H1 (cell line): Measurements from ENCODE around the gene FAN1. TPM values are rescaled to one million over a fixed set of nuclear protein-coding genes. Genes with fewer than 3 reads are reported as not detected.

Source experiments
- CTCF ChIA-PET: fragments of 300-600 bp; sonication (Branson Sonifier 250); formaldehyde crosslinking; loops from one replicate; lab custom pipeline; 2021; ENCODE audit not compliant: partially characterized antibody; lab: Charles Lee
- POLR2A ChIA-PET: fragments of 300-600 bp; sonication (Branson Sonifier 250); formaldehyde crosslinking; loops from one replicate; lab custom pipeline; 2021; ENCODE audit warnings: inconsistent platforms; ENCODE audit not compliant: partially characterized antibody; lab: Charles Lee
- DNase-seq, 2 experiments: peaks; one replicate each; pipeline versions ENCODE4 v3.0.0 to v3.0.0-alpha.2; 2010 to 2022; ENCODE audit warnings: low spot score in 2 of 2, low read depth in 1 of 2, mixed read lengths in 1 of 2
- FAIRE-seq: peaks from 2 replicates; lab custom pipeline; 2011; peaks lifted over from hg19 to GRCh38; lab: Jason Lieb, UNC
- H2AFZ ChIP-seq: 2 replicates; pipeline ENCODE4 v1.8.1; 2012; ENCODE audit warnings: low read length, inconsistent platforms
- H2AK5ac ChIP-seq: 2 replicates; pipeline ENCODE4 v1.6.1; 2013; ENCODE audit warnings: low read depth, low read length
- H2BK120ac ChIP-seq: replicated peaks from 2 replicates; pipeline ENCODE3; 2013; ENCODE audit warnings: low read depth, low read length, inconsistent platforms
- H2BK12ac ChIP-seq: 2 replicates; pipeline ENCODE4 v1.6.1; 2013; ENCODE audit warnings: low read depth, low read length
- H2BK15ac ChIP-seq: 2 replicates; pipeline ENCODE4 v1.6.1; 2013; ENCODE audit warnings: low read length
- H2BK20ac ChIP-seq: 2 replicates; pipeline ENCODE4 v1.6.1; 2013; ENCODE audit warnings: low read length
- H2BK5ac ChIP-seq: 2 replicates; pipeline ENCODE4 v1.6.1; 2013; ENCODE audit warnings: low read depth, low read length
- H3K14ac ChIP-seq: 2 replicates; pipeline ENCODE4 v1.6.1; 2013; ENCODE audit warnings: inconsistent platforms; ENCODE audit not compliant: insufficient read length
- H3K18ac ChIP-seq: 2 replicates; pipeline ENCODE4 v1.6.1; 2013; ENCODE audit warnings: low read length; ENCODE audit errors: extremely low read depth
- H3K23ac ChIP-seq: 2 replicates; pipeline ENCODE4 v1.6.1; 2013; ENCODE audit warnings: inconsistent platforms; ENCODE audit not compliant: insufficient read length
- H3K23me2 ChIP-seq: 2 replicates; pipeline ENCODE4 v1.6.1; 2013; ENCODE audit warnings: low read depth, low read length
- H3K27ac ChIP-seq: 2 replicates; pipeline ENCODE4 v1.6.1; 2011; ENCODE audit warnings: low read depth, low read length, inconsistent platforms
- H3K27me3 ChIP-seq, 4 experiments: replicated peaks in 1 of 4; 1 replicate in 1 of 4; 2 replicates in 3 of 4; pipeline versions ENCODE4 v1.6.1 to v1.8.1; 2011 to 2013; ENCODE audit warnings: low read length in 3 of 4, mild to moderate bottlenecking in 3 of 4, inconsistent platforms in 2 of 4, mixed read lengths in 2 of 4, moderate library complexity in 1 of 4; ENCODE audit not compliant: control insufficient read depth in 3 of 4, insufficient read depth in 3 of 4; ENCODE audit errors: extremely low read depth in 1 of 4
- H3K36me3 ChIP-seq, 4 experiments: 2 replicates each; pipeline versions ENCODE4 v1.6.1 to v1.8.1; 2011 to 2013; ENCODE audit warnings: mild to moderate bottlenecking in 4 of 4, low read length in 3 of 4, moderate library complexity in 2 of 4, control low read depth in 1 of 4, inconsistent platforms in 1 of 4; ENCODE audit not compliant: insufficient read depth in 4 of 4, control insufficient read depth in 2 of 4
- H3K4ac ChIP-seq: replicated peaks from 2 replicates; pipeline ENCODE3; 2013; ENCODE audit warnings: low read length, low read depth, mixed read lengths, inconsistent platforms; ENCODE audit not compliant: insufficient read length
- H3K4me1 ChIP-seq, 4 experiments: replicated peaks in 1 of 4; 1 replicate in 1 of 4; 2 replicates in 3 of 4; pipeline versions ENCODE4 v1.6.1 to v1.8.1; 2011 to 2013; ENCODE audit warnings: low read length in 3 of 4, inconsistent platforms in 2 of 4, mixed read lengths in 1 of 4; ENCODE audit not compliant: insufficient read depth in 4 of 4, control insufficient read depth in 3 of 4
- H3K4me2 ChIP-seq, 2 experiments: 2 replicates each; pipeline versions ENCODE4 v1.6.1 to v1.8.1; 2011 to 2013; ENCODE audit warnings: low read depth in 2 of 2, low read length in 2 of 2, control low read depth in 1 of 2, inconsistent platforms in 1 of 2, mild to moderate bottlenecking in 1 of 2; ENCODE audit not compliant: insufficient read depth in 1 of 2
- H3K4me3 ChIP-seq, 4 experiments: fragments of 200-600, 300-600 bp in 1 of 4; sonication (generic), shearing (Covaris generic), sonication (Bioruptor Twin) in 1 of 4; 2 replicates each; pipeline versions ENCODE4 v1.5.1 to v1.8.1; 2011 to 2016; ENCODE audit warnings: low read length in 4 of 4, low read depth in 3 of 4, control low read depth in 2 of 4, inconsistent platforms in 2 of 4, mild to moderate bottlenecking in 2 of 4, mixed read lengths in 1 of 4, moderate library complexity in 1 of 4; ENCODE audit not compliant: insufficient read depth in 2 of 4; ENCODE audit errors: extremely low read depth in 1 of 4
- H3K56ac ChIP-seq: replicated peaks from 2 replicates; pipeline ENCODE3; 2013; ENCODE audit warnings: low read depth, mild to moderate bottlenecking, mixed read lengths, low read length, inconsistent platforms; ENCODE audit not compliant: insufficient read length
- H3K79me1 ChIP-seq: 2 replicates; pipeline ENCODE4 v1.6.1; 2013; ENCODE audit warnings: low read depth, low read length, control low read depth
- H3K79me2 ChIP-seq, 2 experiments: 2 replicates each; pipeline versions ENCODE4 v1.6.1 to v1.8.1; 2012 to 2013; ENCODE audit warnings: low read length in 2 of 2, mild to moderate bottlenecking in 2 of 2, inconsistent platforms in 1 of 2; ENCODE audit not compliant: insufficient read depth in 2 of 2, control insufficient read depth in 1 of 2
- H3K9ac ChIP-seq, 4 experiments: replicated peaks in 1 of 4; 1 replicate in 1 of 4; 2 replicates in 3 of 4; pipeline versions ENCODE4 v1.6.1 to v1.8.1; 2011 to 2013; ENCODE audit warnings: low read depth in 3 of 4, low read length in 3 of 4, control low read depth in 2 of 4, mild to moderate bottlenecking in 2 of 4, moderate library complexity in 2 of 4, inconsistent platforms in 1 of 4; ENCODE audit errors: extremely low read depth in 1 of 4
- H3K9me3 ChIP-seq, 2 experiments: 2 replicates each; pipeline versions ENCODE4 v1.6.1 to v1.8.1; 2012 to 2013; ENCODE audit warnings: mild to moderate bottlenecking in 2 of 2, moderate library complexity in 2 of 2, control low read depth in 1 of 2, inconsistent platforms in 1 of 2, low read depth in 1 of 2, low read length in 1 of 2, mixed read lengths in 1 of 2; ENCODE audit not compliant: insufficient read depth in 2 of 2
- H4K20me1 ChIP-seq, 2 experiments: replicated peaks in 1 of 2; 2 replicates each; pipeline versions ENCODE3 to v1.8.1; 2011 to 2013; ENCODE audit warnings: inconsistent platforms in 2 of 2, low read length in 2 of 2, mild to moderate bottlenecking in 1 of 2; ENCODE audit not compliant: insufficient read depth in 2 of 2, control insufficient read depth in 1 of 2
- H4K5ac ChIP-seq: 2 replicates; pipeline ENCODE4 v1.6.1; 2013; ENCODE audit warnings: low read length, low read depth, mixed read lengths, inconsistent platforms; ENCODE audit not compliant: insufficient read length
- H4K8ac ChIP-seq: 2 replicates; pipeline ENCODE4 v1.8.0; 2013; ENCODE audit warnings: mild to moderate bottlenecking, moderate library complexity, low read length, inconsistent platforms; ENCODE audit not compliant: insufficient read depth; ENCODE audit errors: extremely low read depth
- H4K91ac ChIP-seq: replicated peaks from 2 replicates; pipeline ENCODE3; 2013; ENCODE audit warnings: low read length, mixed read lengths, inconsistent platforms; ENCODE audit not compliant: insufficient read length
- ASH2L ChIP-seq: fragments of 200-600, 300-600 bp; sonication (generic); IDR thresholded peaks from one replicate; pipeline ENCODE4 v1.7.1; 2017; ENCODE audit warnings: low read length
- BCL11A ChIP-seq, 2 experiments: IDR thresholded peaks; one replicate each; pipeline ENCODE4 v1.6.1; 2011; ENCODE audit warnings: low read depth in 2 of 2, low read length in 2 of 2, mild to moderate bottlenecking in 2 of 2
- CBX8 ChIP-seq: fragments of 300-800, 300-1000 bp; sonication (generic); IDR thresholded peaks from 2 replicates; pipeline ENCODE4 v1.7.1; 2016; ENCODE audit warnings: low read depth, low read length, borderline replicate concordance
- CTBP2 ChIP-seq: IDR thresholded peaks from 2 replicates; pipeline ENCODE4 v1.7.0; 2011; ENCODE audit warnings: borderline replicate concordance, mild to moderate bottlenecking, moderate library complexity, mixed read lengths, low read length; ENCODE audit not compliant: insufficient read depth, insufficient read length
- CTCF ChIP-seq, 3 experiments: IDR thresholded peaks; 1 replicate in 2 of 3; 2 replicates in 1 of 3; pipeline versions ENCODE4 v1.5.1 to v1.6.1; 2011; ENCODE audit warnings: low read length in 3 of 3, mild to moderate bottlenecking in 3 of 3, inconsistent platforms in 2 of 3, low read depth in 1 of 3, moderate library complexity in 1 of 3; ENCODE audit not compliant: insufficient read depth in 1 of 3; ENCODE audit errors: control extremely low read depth in 1 of 3
- JUN ChIP-seq: IDR thresholded peaks from 2 replicates; pipeline ENCODE4 v1.6.1; 2011; ENCODE audit warnings: low read depth, mild to moderate bottlenecking, improper control_type of control experiment, low read length
- KDM5A ChIP-seq: fragments of 200-600 bp; IDR thresholded peaks from 2 replicates; pipeline ENCODE4 v1.7.1; 2012; ENCODE audit warnings: mild to moderate bottlenecking, low read length, inconsistent platforms, mixed read lengths
- PHF8 ChIP-seq: fragments of 200-600 bp; sonication (generic); conservative IDR thresholded peaks from 2 replicates; pipeline ENCODE4 v1.7.1; 2012; ENCODE audit warnings: low read depth, mild to moderate bottlenecking, inconsistent platforms, low read length, moderate library complexity
- RAD21 ChIP-seq, 2 experiments: IDR thresholded peaks in 1 of 2; conservative IDR thresholded peaks in 1 of 2; 2 replicates each; pipeline ENCODE4 v1.6.1; 2011; ENCODE audit warnings: low read depth in 2 of 2, low read length in 2 of 2, improper control_type of control experiment in 1 of 2, inconsistent platforms in 1 of 2, mild to moderate bottlenecking in 1 of 2, moderate library complexity in 1 of 2
- RBBP5 ChIP-seq: IDR thresholded peaks from 2 replicates; pipeline ENCODE4 v1.7.1; 2012; ENCODE audit warnings: low read depth, mild to moderate bottlenecking, inconsistent platforms, low read length, moderate library complexity, borderline replicate concordance
- ZNF274 ChIP-seq: IDR thresholded peaks from 2 replicates; pipeline ENCODE4 v1.7.0; 2012; ENCODE audit warnings: low read length, borderline replicate concordance; ENCODE audit errors: extremely low read depth
- WGBS, 2 experiments: shearing (Covaris generic) in 1 of 2; methylation state at CpG; one replicate each; pipeline versions ENCODE4 v1.1.6 to v1.1.7; 2013 to 2015; ENCODE audit warnings: low lambda C conversion rate in 2 of 2, mixed read lengths in 2 of 2, inconsistent platforms in 1 of 2, low coverage in 1 of 2, missing lambda C conversion rate in 1 of 2; ENCODE audit not compliant: insufficient replicate concordance in 2 of 2, insufficient coverage in 1 of 2, insufficient read length in 1 of 2; ENCODE audit errors: extremely low coverage in 1 of 2, missing lambda C conversion rate in 1 of 2; 5-methylcytosine and 5-hydroxymethylcytosine counted together
- polyA plus RNA-seq, 7 experiments: library from polyadenylated mRNA; depleted of rRNA in 3 of 7; stranded (reverse) in 5 of 7; unstranded in 2 of 7; fragments of >200 nt in 5 of 7; fragments of 200-250 nt in 2 of 7; gene quantifications; 1 replicate in 5 of 7; 2 replicates in 1 of 7; 4 replicates in 1 of 7; pipeline versions ENCODE4 v1.2.1 to v1.2.3, GENCODE V29; 2011 to 2013; ENCODE audit warnings: missing spikeins in 2 of 7, mixed read lengths in 2 of 7
- total RNA-seq: library from RNA; stranded (reverse); fragmentation: NEBNext Ultra II Directional; extraction: Animal tissue kit (Norgen Biotek cat#: 25700); gene quantifications from 2 replicates; pipeline ENCODE4 v1.2.1, GENCODE V29; 2021

FAN1 gene
- total and polyA plus RNA-seq, 2 of the 8 experiments (the other 6 are each of a cell fraction or from before 2014, with no cell fraction given) = 8.6 to 24.9 TPM

- H2BK5ac ChIP-seq = no peak overlapping the region
- H4K20me1 ChIP-seq = peaks cover 0 to 1% of the 10 kb centered on the region in 2 experiments
- WGBS, 2 experiments = 50% methylated on average over 1 of the region's 1 CpG; no CpG with 5 or more reads in 1 of the 2 experiments
- no peak overlapping the region for H3K56ac ChIP-seq
- no peak overlapping the region for H2BK120ac ChIP-seq
- H3K9me3 ChIP-seq = no peaks in the 10 kb centered on the region
- no peak overlapping the region for H4K91ac ChIP-seq
- no peak overlapping the region for H3K4me3 ChIP-seq
- H3K27ac ChIP-seq = no peak overlapping the region
- H3K27me3 ChIP-seq = no peaks in the 10 kb centered on the region
- no peak overlapping the region for H2AK5ac ChIP-seq
- H3K18ac ChIP-seq = no peak overlapping the region
- no peak overlapping the region for H2BK20ac ChIP-seq
- DNase-seq = no peak
- H3K4me2 ChIP-seq = no peak overlapping the region
- no peaks in the 10 kb centered on the region; the same call in 1 of the 2 replicates for H3K23me2 ChIP-seq
- no peak overlapping the region for H4K8ac ChIP-seq
- H2BK15ac ChIP-seq = no peak overlapping the region
- no peak overlapping the region for H2AFZ ChIP-seq
- H3K79me1 ChIP-seq = no peaks in the 10 kb centered on the region
- H3K79me2 ChIP-seq = no peaks in the 10 kb centered on the region
- no peak overlapping the region for H3K14ac ChIP-seq
- peak; percentile 13 for FAIRE-seq
- no peak overlapping the region for H3K9ac ChIP-seq
- no peaks in the 10 kb centered on the region for H3K4me1 ChIP-seq
- ChIA-PET CTCF (interaction anchor here (0.6 to 2.2 kb wide), 6 partner anchors 9 to 84 kb away, joined by 3 to 7 read pairs (median 4); no protein-coding TSS in a partner anchor), POLR2A (interaction anchor here (1.1 kb wide), 1 partner anchor 27 kb away, joined by 3 read pairs; no protein-coding TSS in a partner anchor)
- no peaks in the 10 kb centered on the region for H3K36me3 ChIP-seq
- no peak overlapping the region for H3K4ac ChIP-seq
- H3K23ac ChIP-seq = no peak overlapping the region
- H4K5ac ChIP-seq = no peak overlapping the region
- no peak overlapping the region for H2BK12ac ChIP-seq
- no peak for TF ChIP-seq KDM5A
- no peak for TF ChIP-seq CBX8
- no peak for TF ChIP-seq BCL11A (IDR thresholded peaks at IDR 0.05; ENCODE audit: low read depth in 2 of 2, low read length in 2 of 2)
- TF ChIP-seq CTCF (IDR thresholded peaks at IDR 0.05; ENCODE audit: control extremely low read depth in 1 of 3, insufficient read depth in 1 of 3, low read depth in 1 of 3, low read length in 3 of 3) = no peak
- TF ChIP-seq CTBP2 = no peak
- TF ChIP-seq RBBP5 = no peak
- TF ChIP-seq RAD21 (IDR thresholded peaks at IDR 0.05 in 1 of 2, conservative IDR thresholded peaks at IDR 0.05 in 1 of 2; ENCODE audit: low read depth in 2 of 2, low read length in 2 of 2) = no peak; a peak in 1 of 4 replicates
- TF ChIP-seq ASH2L = no peak
- no peak for TF ChIP-seq ZNF274
- no peak for TF ChIP-seq JUN
- TF ChIP-seq PHF8 = no peak
Measured at GRCh38 chr15:30885814-30886213, 17.9 kb upstream of the FAN1 start.
